ENCODE data around the gene NINL.

DNA sequence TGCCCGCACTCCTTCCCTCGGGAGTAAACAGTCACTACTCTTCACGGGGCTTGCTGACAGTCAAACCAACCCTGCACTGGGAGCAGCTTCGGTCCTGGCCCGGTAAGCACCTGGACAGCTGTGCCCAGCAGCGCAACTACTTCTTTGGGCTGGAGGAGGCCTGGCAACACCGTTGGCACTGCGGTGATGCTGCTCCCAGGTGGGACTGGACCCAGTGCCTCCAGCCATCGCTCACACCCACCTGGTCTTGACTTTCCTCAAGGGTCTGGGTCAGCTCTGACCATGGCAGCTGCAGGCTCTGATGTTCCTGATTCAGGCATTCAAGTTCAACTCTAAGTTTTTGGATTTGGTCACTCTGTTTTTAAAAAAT is 124.1 kb downstream of the NINL start:
- TF ChIP-seq, protein P1, sequence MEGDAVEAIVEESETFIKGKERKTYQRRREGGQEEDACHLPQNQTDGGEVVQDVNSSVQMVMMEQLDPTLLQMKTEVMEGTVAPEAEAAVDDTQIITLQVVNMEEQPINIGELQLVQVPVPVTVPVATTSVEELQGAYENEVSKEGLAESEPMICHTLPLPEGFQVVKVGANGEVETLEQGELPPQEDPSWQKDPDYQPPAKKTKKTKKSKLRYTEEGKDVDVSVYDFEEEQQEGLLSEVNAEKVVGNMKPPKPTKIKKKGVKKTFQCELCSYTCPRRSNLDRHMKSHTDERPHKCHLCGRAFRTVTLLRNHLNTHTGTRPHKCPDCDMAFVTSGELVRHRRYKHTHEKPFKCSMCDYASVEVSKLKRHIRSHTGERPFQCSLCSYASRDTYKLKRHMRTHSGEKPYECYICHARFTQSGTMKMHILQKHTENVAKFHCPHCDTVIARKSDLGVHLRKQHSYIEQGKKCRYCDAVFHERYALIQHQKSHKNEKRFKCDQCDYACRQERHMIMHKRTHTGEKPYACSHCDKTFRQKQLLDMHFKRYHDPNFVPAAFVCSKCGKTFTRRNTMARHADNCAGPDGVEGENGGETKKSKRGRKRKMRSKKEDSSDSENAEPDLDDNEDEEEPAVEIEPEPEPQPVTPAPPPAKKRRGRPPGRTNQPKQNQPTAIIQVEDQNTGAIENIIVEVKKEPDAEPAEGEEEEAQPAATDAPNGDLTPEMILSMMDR (IDR thresholded peaks at IDR 0.05): no peak
- TF ChIP-seq POLR2A (IDR thresholded peaks at IDR 0.05): no peak

All from right lobe of liver (tissue), 4 donors.